Esophagus squamous epithelium (tissue), 5 donors: ENCODE data around the gene ZFP36. TPM values are rescaled to one million over a fixed set of nuclear protein-coding genes. Genes with fewer than 3 reads are reported as not detected.
A peak's percentile ranks its signal among the peaks of the same experiment; 100 is the strongest.
"Not testable (repeated sequence)": the region's sequence is repeated elsewhere in the genome, so short reads cannot be mapped to it uniquely, and the experiment has no call there.

Source experiments
- DNase-seq: peaks from one replicate; lab custom pipeline; 2025; lab: John Stamatoyannopoulos, UW
- H3K27ac ChIP-seq, 4 donors: fragments of 200-600 bp; sonication (generic); one replicate each; pipeline ENCODE4 v1.5.1; 2016 to 2019; ENCODE audit warnings: mild to moderate bottlenecking in 1 of 4
- H3K27me3 ChIP-seq, 4 donors: fragments of 200-600 bp; sonication (generic); 1 replicate in 3 of 4; 2 replicates in 1 of 4; pipeline versions ENCODE4 v1.5.1 to v1.6.0; 2017 to 2021; ENCODE audit warnings: antibody characterized with exemption in 1 of 4
- H3K36me3 ChIP-seq, 3 donors: fragments of 200-600 bp; sonication (generic); one replicate each; pipeline ENCODE4 v1.5.1; 2016 to 2019
- H3K4me1 ChIP-seq, 3 donors: fragments of 200-600 bp; sonication (generic); one replicate each; pipeline ENCODE4 v1.5.1; 2017 to 2019
- H3K4me3 ChIP-seq, 4 donors: fragments of 200-600 bp; sonication (generic); 1 replicate in 3 of 4; 2 replicates in 1 of 4; pipeline ENCODE4 v1.5.1; 2016 to 2019; ENCODE audit warnings: mild to moderate bottlenecking in 2 of 4, moderate library complexity in 1 of 4
- H3K9me3 ChIP-seq, 3 donors: fragments of 200-600 bp; sonication (generic); one replicate each; pipeline ENCODE4 v1.5.1; 2016 to 2019
- POLR2A ChIP-seq, 4 donors: fragments of 450-650 bp; IDR thresholded peaks; one replicate each; pipeline ENCODE4 v1.6.1; 2017; ENCODE audit warnings: antibody characterized with exemption in 4 of 4, mild to moderate bottlenecking in 4 of 4, moderate library complexity in 3 of 4
- WGBS, 2 donors: methylation state at CpG; one replicate each; pipeline ENCODE4 v1.1.5; 2018; 5-methylcytosine and 5-hydroxymethylcytosine counted together
- intact Hi-C: fragments of 100-400 bp; cut with DNase I; formaldehyde crosslinking; loops from one replicate; pipeline ENCODE4 v1.15.0; 2022
- small RNA-seq, 4 donors: library from RNA; depleted of rRNA; stranded (forward); fragments of <200 nt; gene quantifications; one replicate each; pipeline ENCODE3, GENCODE V24; 2016
- total RNA-seq, 4 donors: library from RNA; depleted of rRNA; stranded (reverse); fragments of >200 nt; gene quantifications; one replicate each; pipeline ENCODE4 v1.1.0, GENCODE V29; 2016
- TF ChIP-seq, protein P1 (sequence below), 6 experiments: fragments of 450-650 bp in 4 of 6; fragments of 200-600 bp in 2 of 6; sonication (generic) in 2 of 6; IDR thresholded peaks; one replicate each; pipeline ENCODE4 v1.5.1; 2016 to 2019; ENCODE audit warnings: antibody characterized with exemption in 6 of 6, mild to moderate bottlenecking in 4 of 6, moderate library complexity in 4 of 6
- donor health status: DM: yes; HTN: yes; CAD: no.

ZFP36 gene
- total RNA-seq, 4 donors from 2014 or later = 72.1 to 230 (median 121) TPM

DNA sequence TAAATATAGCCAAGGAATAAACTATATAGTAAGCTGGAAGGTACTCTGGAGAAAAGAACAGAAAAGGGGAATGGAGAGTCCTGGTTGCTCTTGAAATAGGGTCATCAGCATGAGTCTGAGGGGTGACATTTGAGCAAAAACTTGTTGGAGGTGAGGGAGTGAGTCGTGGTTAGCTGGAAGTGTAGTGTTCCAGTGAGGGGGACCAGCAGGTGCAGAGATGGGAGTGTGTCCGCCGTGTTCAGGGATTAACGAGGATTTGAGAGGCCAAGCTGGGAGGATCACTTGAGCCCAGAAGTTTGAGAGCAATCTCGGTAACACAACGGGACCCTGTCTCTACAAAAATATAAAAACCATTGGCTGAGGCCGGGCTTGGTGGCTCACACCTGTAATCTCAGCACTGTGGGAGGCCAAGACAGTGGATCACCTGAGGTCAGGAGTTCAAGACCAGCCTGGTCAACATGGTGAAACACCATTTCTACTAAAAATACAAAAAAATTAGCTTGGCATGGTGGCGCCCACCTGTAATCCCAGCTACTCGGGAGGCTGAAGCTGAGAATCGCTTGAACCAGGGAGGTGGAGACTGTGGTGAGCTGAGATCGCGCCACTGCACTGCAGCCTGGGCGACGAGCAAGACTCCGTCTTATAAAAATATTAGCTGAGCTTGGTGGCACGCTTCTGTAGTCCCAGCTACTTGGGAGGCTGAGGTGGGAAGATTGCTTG is 39.9 kb downstream of the ZFP36 start:
- no peak for TF ChIP-seq POLR2A (IDR thresholded peaks at IDR 0.05)
- TF ChIP-seq, protein P1, sequence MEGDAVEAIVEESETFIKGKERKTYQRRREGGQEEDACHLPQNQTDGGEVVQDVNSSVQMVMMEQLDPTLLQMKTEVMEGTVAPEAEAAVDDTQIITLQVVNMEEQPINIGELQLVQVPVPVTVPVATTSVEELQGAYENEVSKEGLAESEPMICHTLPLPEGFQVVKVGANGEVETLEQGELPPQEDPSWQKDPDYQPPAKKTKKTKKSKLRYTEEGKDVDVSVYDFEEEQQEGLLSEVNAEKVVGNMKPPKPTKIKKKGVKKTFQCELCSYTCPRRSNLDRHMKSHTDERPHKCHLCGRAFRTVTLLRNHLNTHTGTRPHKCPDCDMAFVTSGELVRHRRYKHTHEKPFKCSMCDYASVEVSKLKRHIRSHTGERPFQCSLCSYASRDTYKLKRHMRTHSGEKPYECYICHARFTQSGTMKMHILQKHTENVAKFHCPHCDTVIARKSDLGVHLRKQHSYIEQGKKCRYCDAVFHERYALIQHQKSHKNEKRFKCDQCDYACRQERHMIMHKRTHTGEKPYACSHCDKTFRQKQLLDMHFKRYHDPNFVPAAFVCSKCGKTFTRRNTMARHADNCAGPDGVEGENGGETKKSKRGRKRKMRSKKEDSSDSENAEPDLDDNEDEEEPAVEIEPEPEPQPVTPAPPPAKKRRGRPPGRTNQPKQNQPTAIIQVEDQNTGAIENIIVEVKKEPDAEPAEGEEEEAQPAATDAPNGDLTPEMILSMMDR (IDR thresholded peaks at IDR 0.05) = no peak
- Histone ChIP-seq H3K36me3 (peaks cover 0 to 26% (median 0%) of the 10 kb centered on the region in 3 donors), H3K9me3 (no peaks in the 10 kb centered on the region), H3K27ac (peak overlapping the region in 3 of 4 donors; percentile 92 to 98 (median 96)), H3K4me3 (peak overlapping the region; percentile 67 to 93 (median 77)), H3K4me1 (peaks cover 16 to 64% (median 33%) of the 10 kb centered on the region in 3 donors), H3K27me3 (no peaks in the 10 kb centered on the region)
- no peak for DNase-seq
- 71 to 73% methylated on average over 10 to 14 of the region's 16 CpGs for WGBS, 2 donors
- intact Hi-C loops = no loop called here

DNA sequence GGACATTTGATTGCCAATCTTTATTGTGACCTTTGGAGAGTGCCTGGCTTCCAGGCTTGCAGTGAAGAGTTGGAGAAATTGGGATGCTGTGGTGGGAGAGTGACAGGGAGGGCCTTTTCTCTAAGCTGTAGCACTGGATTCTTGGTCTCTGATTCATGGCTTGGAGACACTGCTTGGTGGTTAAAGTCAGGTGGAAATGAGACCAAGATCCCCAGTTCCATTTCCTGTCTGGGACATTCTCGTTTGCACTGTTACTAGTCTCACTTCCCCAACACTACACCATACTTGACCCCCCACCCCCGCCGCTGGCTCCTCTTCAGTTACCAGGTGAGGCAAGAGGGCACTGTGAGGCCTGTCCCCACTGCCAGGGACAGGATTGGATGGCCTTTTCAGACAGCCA is 41.6 kb downstream of the ZFP36 start:
- peaks cover 0 to 44% (median 11%) of the 10 kb centered on the region in 3 donors for H3K36me3 ChIP-seq
- no peak for TF ChIP-seq POLR2A (IDR thresholded peaks at IDR 0.05)
- TF ChIP-seq, protein P1 (IDR thresholded peaks at IDR 0.05) = no peak
- intact Hi-C loops = no loop called here
- H3K4me3 ChIP-seq = no peak overlapping the region
- no peak for DNase-seq
- no peaks in the 10 kb centered on the region for H3K27me3 ChIP-seq
- 17 to 20% methylated on average over 1 of the region's 3 CpGs for WGBS, 2 donors
- no peak overlapping the region for H3K27ac ChIP-seq
- no peaks in the 10 kb centered on the region for H3K9me3 ChIP-seq
- peaks cover 16 to 71% (median 33%) of the 10 kb centered on the region in 3 donors for H3K4me1 ChIP-seq

DNA sequence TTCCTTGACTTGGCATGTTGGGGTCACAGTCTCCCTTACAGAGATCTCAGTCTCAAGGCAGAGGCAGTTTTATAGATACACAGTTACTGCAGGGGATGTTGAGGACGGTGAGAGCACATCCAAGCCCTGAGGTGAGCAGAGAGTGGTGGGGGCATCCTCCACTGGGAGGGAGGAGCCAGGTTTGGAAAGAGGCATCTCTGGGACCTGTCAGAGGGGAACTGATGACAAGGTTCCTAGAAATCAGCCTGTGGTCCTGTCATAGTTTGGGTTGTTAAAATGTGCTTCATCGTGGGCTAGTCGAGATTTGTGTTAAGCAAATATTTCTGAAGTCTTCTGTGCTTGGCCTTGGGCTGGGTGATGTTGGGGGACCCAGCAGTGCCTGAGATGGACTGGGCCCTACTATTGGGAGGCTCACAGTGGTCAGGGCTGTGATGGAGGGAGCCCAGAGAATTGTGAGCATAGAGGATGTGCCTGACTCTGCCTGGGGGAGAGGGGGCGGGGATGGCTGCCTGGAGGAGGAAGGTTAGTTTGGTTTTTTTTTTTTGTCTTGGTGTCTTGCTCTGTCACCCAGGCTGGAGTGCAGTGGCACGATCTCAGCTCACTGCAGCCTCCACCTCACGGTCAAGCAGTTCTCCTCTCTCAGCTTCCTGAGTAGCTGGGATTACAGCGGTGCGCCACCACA is 42.6 kb downstream of the ZFP36 start:
- Histone ChIP-seq H3K27ac (no peak overlapping the region), H3K27me3 (no peaks in the 10 kb centered on the region), H3K4me3 (no peak overlapping the region), H3K4me1 (peaks cover 16 to 67% (median 32%) of the 10 kb centered on the region in 3 donors), H3K36me3 (peaks cover 0 to 54% (median 16%) of the 10 kb centered on the region in 3 donors), H3K9me3 (no peaks in the 10 kb centered on the region)
- WGBS, 2 donors = 76 to 79% methylated on average over 3 to 8 of the region's 8 CpGs
- TF ChIP-seq POLR2A (IDR thresholded peaks at IDR 0.05) = no peak
- TF ChIP-seq, protein P1 (IDR thresholded peaks at IDR 0.05) = no peak
- intact Hi-C loops = no loop called here
- no peak for DNase-seq

DNA sequence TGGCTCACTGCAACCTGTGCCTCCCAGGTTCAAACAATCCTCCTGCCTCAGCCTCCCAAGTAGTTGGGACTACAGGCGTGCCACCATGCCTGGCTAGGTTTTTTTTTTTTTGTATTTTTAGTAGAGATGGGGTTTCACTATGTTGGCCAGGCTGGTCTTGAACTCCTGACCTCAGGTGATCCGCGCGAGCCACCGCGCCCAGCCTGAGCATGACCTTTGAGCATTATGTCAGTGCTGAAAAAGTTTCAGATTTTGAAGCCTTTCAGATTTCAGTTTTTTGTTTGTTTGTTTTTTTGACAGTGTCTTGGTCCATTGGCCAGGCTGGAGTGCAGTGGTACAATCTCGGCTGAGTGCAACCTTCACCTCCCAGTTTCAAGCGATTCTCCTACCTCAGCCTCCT is 44.6 kb downstream of the ZFP36 start:
- DNase-seq, intact Hi-C loops, H3K4me3 ChIP-seq, H3K9me3 ChIP-seq, H3K27me3 ChIP-seq, H3K27ac ChIP-seq: not testable (repeated sequence)
- WGBS, 2 donors = 96 to 97% methylated on average over 8 of the region's 8 CpGs
- Histone ChIP-seq H3K4me1 (peaks cover 9 to 57% (median 27%) of the 10 kb centered on the region in 3 donors), H3K36me3 (peaks cover 0 to 74% (median 16%) of the 10 kb centered on the region in 3 donors)

Small RNA genes lying within 50 kb of the gene (small RNA-seq; reads per million reads assigned to genes)
- gene MIR4530 (0 to 0.41 (median 0.07) reads per million in 4 donors), gene RN7SL566P (0 reads per million in 4 donors)

Other genes starting within 250 kb of the ZFP36 start
- 100 to 1,000 TPM; 208 to 737 (median 262) TPM for gene NCCRP1, start 209.9 kb upstream of the ZFP36 start, total RNA-seq
- not detected for gene SYCN, start 202.6 kb upstream of the ZFP36 start, total RNA-seq
- not detected for gene IFNL3, start 161.8 kb upstream of the ZFP36 start, total RNA-seq
- gene IFNL4, start 158.0 kb upstream of the ZFP36 start, total RNA-seq = not detected
- gene IFNL2, start 138.5 kb upstream of the ZFP36 start, total RNA-seq = not detected
- not detected for gene IFNL1, start 110.4 kb upstream of the ZFP36 start, total RNA-seq
- gene LRFN1, start 86.0 kb upstream of the ZFP36 start, total RNA-seq = 1 to 10 TPM in 1 of 4 donors, under 1 TPM in 3; 0.35 to 1.3 (median 0.67) TPM
- gene GMFG, start 70.8 kb upstream of the ZFP36 start, total RNA-seq = 10 to 100 TPM in 1 of 4 donors, 1 to 10 TPM in 3; 1.9 to 15.8 (median 4.5) TPM
- 100 to 1,000 TPM in 1 of 4 donors, 10 to 100 TPM in 3; 49.1 to 131 (median 75.2) TPM for gene SAMD4B, start 64.4 kb upstream of the ZFP36 start, total RNA-seq
- gene PAF1, start 15.7 kb upstream of the ZFP36 start, total RNA-seq = 10 to 100 TPM; 35.4 to 53.6 (median 38.1) TPM
- 10 to 100 TPM; 11.8 to 20.1 (median 16.5) TPM for gene MED29, start 15.5 kb upstream of the ZFP36 start, total RNA-seq
- gene PLEKHG2, start 5.8 kb downstream of the ZFP36 start, total RNA-seq = 1 to 10 TPM; 4.8 to 9.3 (median 7.6) TPM
- gene RPS16, start 29.1 kb downstream of the ZFP36 start, total RNA-seq = 1,000 to 10,000 TPM in 3 of 4 donors, 100 to 1,000 TPM in 1; 509 to 2,477 (median 1,257) TPM
- 10 to 100 TPM; 39.5 to 80.3 (median 67.7) TPM for gene SUPT5H, start 38.7 kb downstream of the ZFP36 start, total RNA-seq
- 10 to 100 TPM; 34.0 to 63.2 (median 51.5) TPM for gene TIMM50, start 74.0 kb downstream of the ZFP36 start, total RNA-seq
- gene DLL3, start 92.1 kb downstream of the ZFP36 start, total RNA-seq = not detected
- not detected for gene SELENOV, start 108.3 kb downstream of the ZFP36 start, total RNA-seq
- gene EID2B, start 126.0 kb downstream of the ZFP36 start, total RNA-seq = 1 to 10 TPM in 1 of 4 donors, under 1 TPM in 2, not detected in 1; 0.48 to 3.6 (median 0.79) TPM
- 10 to 100 TPM in 1 of 4 donors, 1 to 10 TPM in 3; 6.0 to 10.5 (median 9.5) TPM for gene EID2, start 133.3 kb downstream of the ZFP36 start, total RNA-seq
- gene LGALS13, start 195.7 kb downstream of the ZFP36 start, total RNA-seq = not detected
- not detected for gene LGALS16, start 249.1 kb downstream of the ZFP36 start, total RNA-seq